Choroid plexus epithelial cell (primary cell): ENCODE data around the gene PLCE1.

Source experiments
- DNase-seq: peaks from one replicate; pipeline ENCODE4 v3.0.0-alpha.2; 2010; ENCODE audit warnings: low read depth
- H3K4me3 ChIP-seq: 2 replicates; pipeline ENCODE4 v1.5.1; 2011; ENCODE audit warnings: low read depth, mild to moderate bottlenecking, control low read depth, low read length, moderate library complexity
- CTCF ChIP-seq: conservative IDR thresholded peaks from 2 replicates; pipeline ENCODE4 v1.5.1; 2011; ENCODE audit warnings: low read depth, mild to moderate bottlenecking, control low read depth, inconsistent platforms, low read length, moderate library complexity

Gene PLCE1

DNA sequence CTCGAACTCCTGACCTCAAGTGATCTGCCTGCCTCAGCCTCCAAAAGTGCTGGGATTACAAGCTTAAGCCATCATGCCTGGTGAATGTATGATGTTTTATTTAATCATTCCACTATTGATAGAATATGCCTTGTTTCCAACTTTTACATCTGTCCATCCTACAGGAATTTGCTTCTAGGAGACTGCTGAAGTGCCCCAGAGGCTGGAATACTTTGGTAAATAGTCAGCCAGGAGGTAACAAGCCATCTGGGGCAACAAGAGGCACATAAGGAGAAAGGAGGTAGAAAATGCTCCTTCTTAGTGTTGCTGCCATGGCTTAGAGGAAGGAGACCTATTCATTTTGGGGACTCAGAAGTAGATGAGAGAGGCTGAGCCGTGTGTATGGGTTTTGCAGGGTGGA lies 14.8 kb downstream of the PLCE1 start:
- DNase-seq = no peak
- TF ChIP-seq CTCF = no peak
- H3K4me3 ChIP-seq = no peak overlapping the region

DNA sequence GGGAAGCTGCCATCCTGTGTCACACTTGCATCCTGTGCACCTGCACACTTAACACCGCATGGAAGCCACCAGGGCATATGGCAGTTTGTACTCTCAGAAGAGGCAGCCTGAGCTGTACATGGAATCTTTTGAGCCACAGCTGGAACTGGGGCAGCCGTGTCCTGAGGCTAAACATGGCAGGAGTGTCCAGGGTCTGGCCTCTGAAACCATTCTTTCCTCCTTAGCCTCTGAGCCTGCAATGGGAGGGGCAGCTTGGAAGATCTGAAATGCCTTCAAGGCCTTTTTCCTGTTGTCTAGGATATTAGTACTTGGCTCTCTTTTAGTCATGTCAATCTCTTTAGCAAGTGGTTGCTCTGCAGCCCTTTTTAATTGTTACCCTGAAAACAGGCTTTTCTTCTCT lies 16.4 kb downstream of the PLCE1 start:
- TF ChIP-seq CTCF = no peak
- DNase-seq = no peak
- H3K4me3 ChIP-seq = no peak overlapping the region

GRCh38 chr10:94010886-94011285 lies 17.2 kb downstream of the PLCE1 start:
- DNase-seq = no peak
- H3K4me3 ChIP-seq = no peak overlapping the region
- no peak for TF ChIP-seq CTCF

- no peak for TF ChIP-seq CTCF
- H3K4me3 ChIP-seq = no peak overlapping the region
- no peak for DNase-seq
Observed at GRCh38 chr10:94011296-94011695, 17.6 kb downstream of the PLCE1 start.

DNA sequence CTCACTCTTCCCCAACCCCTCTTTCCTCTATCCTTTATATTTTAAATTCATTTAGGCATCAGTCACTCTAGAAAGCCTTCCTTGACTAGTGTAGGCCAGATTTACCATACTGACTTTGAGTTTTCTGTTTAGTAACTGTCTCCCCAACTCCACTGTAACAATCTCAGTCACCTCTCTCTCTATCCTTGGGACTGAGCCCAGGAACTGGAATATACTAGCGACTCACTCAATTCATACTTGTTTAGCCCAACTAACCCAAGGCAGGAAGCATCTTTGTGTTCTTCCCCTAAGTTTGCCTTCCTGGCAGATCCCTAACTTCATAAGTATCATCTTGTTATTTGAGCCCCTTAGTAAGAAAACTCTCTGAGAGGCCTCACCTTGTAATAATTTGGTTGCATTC lies 19.1 kb downstream of the PLCE1 start:
- DNase-seq = no peak
- no peak for TF ChIP-seq CTCF

DNA sequence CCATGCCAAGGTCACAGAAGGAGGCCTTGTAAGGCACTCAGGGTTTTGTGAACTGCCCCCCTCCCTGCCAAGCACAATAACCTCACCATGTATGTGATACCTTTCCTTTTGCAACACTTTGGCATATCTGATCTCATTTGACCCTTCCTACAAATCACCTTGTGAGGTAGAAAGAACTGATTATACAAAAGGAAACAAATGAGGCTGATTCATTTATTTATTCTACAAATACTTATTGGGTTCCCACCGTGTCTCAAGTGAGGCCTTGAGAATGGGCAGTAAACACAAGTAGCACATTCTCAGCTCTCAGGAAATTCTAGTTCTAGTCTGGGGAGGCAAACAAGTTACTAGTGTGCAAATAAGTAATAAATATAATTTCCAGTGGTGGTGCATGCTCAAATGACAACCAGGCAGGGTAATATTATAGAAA lies 19.6 kb downstream of the PLCE1 start:
- no peak overlapping the region for H3K4me3 ChIP-seq
- TF ChIP-seq CTCF = no peak
- no peak for DNase-seq

More for the DNA sequence above, 19.1 kb downstream of the PLCE1 start:
- H3K4me3 ChIP-seq = no peak overlapping the region

GRCh38 chr10:94014304-94014703 lies 20.6 kb downstream of the PLCE1 start:
- no peak for DNase-seq
- no peak overlapping the region for H3K4me3 ChIP-seq
- TF ChIP-seq CTCF = no peak
